OCI-LY3 (cell line): ENCODE results near the gene MARK3.

Source experiments
- H2AFZ ChIP-seq: fragments of 200-600, 300-600 bp; shearing (Covaris generic); 2 replicates; pipeline ENCODE4 v1.6.0; 2014; ENCODE audit warnings: antibody characterized with exemption, low read depth, low read length
- H3K27ac ChIP-seq: fragments of 200-600, 300-600 bp; sonication (generic); 2 replicates; pipeline ENCODE4 v1.5.1; 2014; ENCODE audit warnings: mild to moderate bottlenecking, low read length, moderate library complexity, mixed read lengths
- H3K27me3 ChIP-seq: fragments of 200-600, 300-600 bp; sonication (generic); 2 replicates; pipeline ENCODE4 v1.6.1; 2014; ENCODE audit warnings: low read depth, low read length, mixed read lengths
- H3K36me3 ChIP-seq: fragments of 200-600, 300-600 bp; sonication (generic); replicated peaks from 2 replicates; pipeline ENCODE3; 2014; ENCODE audit warnings: low read depth, low read length, mixed read lengths
- H3K4me1 ChIP-seq: fragments of 300-600, 200-600 bp; sonication (generic); 2 replicates; pipeline ENCODE4 v1.6.1; 2014; ENCODE audit warnings: low read length, mixed read lengths
- H3K4me2 ChIP-seq: fragments of 200-600, 300-600 bp; sonication (generic); 2 replicates; pipeline ENCODE4 v1.6.1; 2014; ENCODE audit warnings: low read length, mixed read lengths
- H3K4me3 ChIP-seq: fragments of 300-600, 200-600 bp; sonication (generic); 2 replicates; pipeline ENCODE4 v1.5.1; 2014; ENCODE audit warnings: antibody characterized with exemption, mild to moderate bottlenecking, low read length, moderate library complexity
- H3K79me2 ChIP-seq: fragments of 300-600, 200-600 bp; shearing (Covaris generic); 2 replicates; pipeline ENCODE4 v1.6.1; 2014; ENCODE audit warnings: mild to moderate bottlenecking, low read length, mixed read lengths
- H3K9ac ChIP-seq: fragments of 300-600, 200-600 bp; shearing (Covaris generic); 2 replicates; pipeline ENCODE4 v1.6.0; 2014; ENCODE audit warnings: mild to moderate bottlenecking, low read length, moderate library complexity
- H3K9me3 ChIP-seq: fragments of 200-600, 300-600 bp; shearing (Covaris generic); 2 replicates; pipeline ENCODE4 v1.6.1; 2014; ENCODE audit warnings: low read length, mixed read lengths; ENCODE audit not compliant: insufficient read depth
- H4K20me1 ChIP-seq: fragments of 200-600, 300-600 bp; sonication (generic); 2 replicates; pipeline ENCODE4 v1.6.1; 2016; ENCODE audit warnings: low read length, mixed read lengths; ENCODE audit not compliant: insufficient read depth
- CTCF ChIP-seq: fragments of 200-600, 300-600 bp; sonication (generic); IDR thresholded peaks from 2 replicates; pipeline ENCODE4 v1.5.1; 2014; ENCODE audit warnings: antibody characterized with exemption, low read length, low read depth
- EZH2phosphoT487 ChIP-seq: fragments of 200-600 bp; shearing (Covaris generic); IDR thresholded peaks from 2 replicates; pipeline ENCODE4 v1.6.1; 2018; ENCODE audit warnings: antibody characterized with exemption, mixed run types, low read depth

Gene MARK3

GRCh38 chr14:103550451-103551337 is 165.5 kb downstream of the MARK3 start:
- no peaks in the 10 kb centered on the region for H3K27me3 ChIP-seq
- H3K36me3 ChIP-seq: no peaks in the 10 kb centered on the region
- H3K4me2 ChIP-seq: no peak overlapping the region
- peaks cover 3% of the 10 kb centered on the region; the same call in 1 of the 2 replicates for H3K4me1 ChIP-seq
- no peaks in the 10 kb centered on the region for H3K79me2 ChIP-seq
- no peak overlapping the region for H3K9ac ChIP-seq
- H2AFZ ChIP-seq: no peak overlapping the region
- H3K27ac ChIP-seq: no peak overlapping the region
- TF ChIP-seq CTCF: no peak
- no peak for TF ChIP-seq EZH2phosphoT487
- H3K9me3 ChIP-seq: no peaks in the 10 kb centered on the region
- no peak overlapping the region for H3K4me3 ChIP-seq
- H4K20me1 ChIP-seq: no peaks in the 10 kb centered on the region

GRCh38 chr14:103551338-103551762 is 166.1 kb downstream of the MARK3 start:
- H3K9ac ChIP-seq: no peak overlapping the region
- TF ChIP-seq EZH2phosphoT487: no peak
- TF ChIP-seq CTCF: no peak
- H3K4me2 ChIP-seq: no peak overlapping the region
- H2AFZ ChIP-seq: no peak overlapping the region
- H3K36me3 ChIP-seq: no peaks in the 10 kb centered on the region
- peaks cover 3% of the 10 kb centered on the region; the same call in 1 of the 2 replicates for H3K79me2 ChIP-seq
- no peaks in the 10 kb centered on the region for H3K9me3 ChIP-seq
- no peak overlapping the region for H3K4me3 ChIP-seq
- H3K4me1 ChIP-seq: peaks cover 3% of the 10 kb centered on the region; the same call in 1 of the 2 replicates
- no peak overlapping the region for H3K27ac ChIP-seq
- no peaks in the 10 kb centered on the region for H4K20me1 ChIP-seq
- no peaks in the 10 kb centered on the region for H3K27me3 ChIP-seq

GRCh38 chr14:103552011-103552845 is 167.0 kb downstream of the MARK3 start:
- H3K9ac ChIP-seq: no peak overlapping the region
- TF ChIP-seq CTCF (no peak), EZH2phosphoT487 (no peak)
- H3K27me3 ChIP-seq: no peaks in the 10 kb centered on the region
- no peak overlapping the region for H2AFZ ChIP-seq
- H4K20me1 ChIP-seq: no peaks in the 10 kb centered on the region
- H3K79me2 ChIP-seq: peaks cover 7% of the 10 kb centered on the region
- no peaks in the 10 kb centered on the region for H3K4me1 ChIP-seq
- no peaks in the 10 kb centered on the region for H3K9me3 ChIP-seq
- no peak overlapping the region for H3K27ac ChIP-seq
- no peaks in the 10 kb centered on the region for H3K36me3 ChIP-seq
- no peak overlapping the region for H3K4me2 ChIP-seq
- no peak overlapping the region for H3K4me3 ChIP-seq

GRCh38 chr14:103552846-103553210 is 167.6 kb downstream of the MARK3 start:
- TF ChIP-seq CTCF: no peak
- no peak for TF ChIP-seq EZH2phosphoT487
- Histone ChIP-seq H3K27me3 (no peaks in the 10 kb centered on the region), H4K20me1 (no peaks in the 10 kb centered on the region), H3K4me3 (no peak overlapping the region), H3K36me3 (no peaks in the 10 kb centered on the region), H3K9me3 (no peaks in the 10 kb centered on the region), H2AFZ (no peak overlapping the region), H3K27ac (no peak overlapping the region), H3K9ac (no peak overlapping the region), H3K4me1 (no peaks in the 10 kb centered on the region), H3K79me2 (peaks cover 9% of the 10 kb centered on the region), H3K4me2 (no peak overlapping the region)
